A673 (cell line): ENCODE results near the gene ADGRL2.

Experiments used
- CTCF ChIP-seq: fragments of 300-800, 200-600 bp; sonication (generic); conservative IDR thresholded peaks from 2 replicates; pipeline ENCODE4 v1.5.1; 2017; ENCODE audit warnings: low read depth, mild to moderate bottlenecking, antibody characterized with exemption, low read length, moderate library complexity, mixed read lengths
- EZH2 ChIP-seq: fragments of 200-600 bp; sonication (generic); IDR thresholded peaks from 2 replicates; pipeline ENCODE4 v1.6.1; 2017; ENCODE audit warnings: borderline replicate concordance, low read depth, mild to moderate bottlenecking, mixed read lengths, antibody characterized with exemption, low read length; ENCODE audit not compliant: poor library complexity, severe bottlenecking

GRCh38 chr1:81846630-81847029, 45.9 kb downstream of the ADGRL2 start:
- TF ChIP-seq CTCF (no peak), EZH2 (no peak)
